ENCODE data around the gene CLASRP.

GRCh38 chr19:45010306-45010705 is 28.5 kb upstream of the CLASRP start:
- no peak for TF ChIP-seq CTCF (IDR thresholded peaks at IDR 0.05)
- TF ChIP-seq ZNF121 (CRISPR knock-in tag; IDR thresholded peaks at IDR 0.05) = no peak
- TF ChIP-seq ZNF232 (CRISPR knock-in tag; IDR thresholded peaks at IDR 0.05) = no peak
- TF ChIP-seq ZNF532 (CRISPR knock-in tag; IDR thresholded peaks at IDR 0.05; ENCODE audit: borderline replicate concordance) = no peak
- TF ChIP-seq ZNF263 (CRISPR knock-in tag; IDR thresholded peaks at IDR 0.05; ENCODE audit: low read depth) = no peak
- TF ChIP-seq, protein P1, sequence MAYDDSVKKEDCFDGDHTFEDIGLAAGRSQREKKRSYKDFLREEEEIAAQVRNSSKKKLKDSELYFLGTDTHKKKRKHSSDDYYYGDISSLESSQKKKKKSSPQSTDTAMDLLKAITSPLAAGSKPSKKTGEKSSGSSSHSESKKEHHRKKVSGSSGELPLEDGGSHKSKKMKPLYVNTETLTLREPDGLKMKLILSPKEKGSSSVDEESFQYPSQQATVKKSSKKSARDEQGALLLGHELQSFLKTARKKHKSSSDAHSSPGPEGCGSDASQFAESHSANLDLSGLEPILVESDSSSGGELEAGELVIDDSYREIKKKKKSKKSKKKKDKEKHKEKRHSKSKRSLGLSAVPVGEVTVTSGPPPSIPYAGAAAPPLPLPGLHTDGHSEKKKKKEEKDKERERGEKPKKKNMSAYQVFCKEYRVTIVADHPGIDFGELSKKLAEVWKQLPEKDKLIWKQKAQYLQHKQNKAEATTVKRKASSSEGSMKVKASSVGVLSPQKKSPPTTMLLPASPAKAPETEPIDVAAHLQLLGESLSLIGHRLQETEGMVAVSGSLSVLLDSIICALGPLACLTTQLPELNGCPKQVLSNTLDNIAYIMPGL (CRISPR knock-in tag; IDR thresholded peaks at IDR 0.05) = no peak
- no peak for TF ChIP-seq CREB1 (CRISPR knock-in tag; IDR thresholded peaks at IDR 0.05)
- no peak for TF ChIP-seq JUN (CRISPR knock-in tag; IDR thresholded peaks at IDR 0.05)
